ENCODE results near the gene SGTA. TPM values are rescaled to one million over a fixed set of nuclear protein-coding genes. Genes with fewer than 3 reads are reported as not detected.
"Not testable (repeated sequence)": the region's sequence is repeated elsewhere in the genome, so short reads cannot be mapped to it uniquely, and the experiment has no call there.

Gene SGTA
- total RNA-seq, 2 experiments from 2014 or later = 53.0 to 62.2 TPM

- ATAC-seq = no peak
- intact Hi-C loops (cut with DNase I, micrococcal nuclease) = no loop called here
- no peak for DNase-seq
- Mint-ChIP-seq H3K27me3 (no peaks in the 10 kb centered on the region), H3K9me3 (ENCODE audit: low read depth) (no peaks in the 10 kb centered on the region), H3K27ac (no peak overlapping the region), H3K4me1 (no peaks in the 10 kb centered on the region), H3K36me3 (ENCODE audit: low read depth) (peaks cover 42% of the 10 kb centered on the region), H3K4me3 (no peak overlapping the region)
- ChIA-PET POLR2A (no interaction called here), CTCF (no interaction called here)
Measured at GRCh38 chr19:2798733-2799132, 15.7 kb upstream of the SGTA start.

- intact Hi-C loops (cut with DNase I, micrococcal nuclease) = no loop called here
- ChIA-PET POLR2A (no interaction called here), CTCF (no interaction called here)
- no peak overlapping the region for H3K27ac Mint-ChIP-seq
- no peak overlapping the region for H3K4me3 Mint-ChIP-seq
- no peaks in the 10 kb centered on the region for H3K9me3 Mint-ChIP-seq (ENCODE audit: low read depth)
- ATAC-seq (no peak), DNase-seq (no peak)
- H3K36me3 Mint-ChIP-seq (ENCODE audit: low read depth) = peaks cover 46% of the 10 kb centered on the region
- no peaks in the 10 kb centered on the region for H3K4me1 Mint-ChIP-seq
- H3K27me3 Mint-ChIP-seq = no peaks in the 10 kb centered on the region
Measured at GRCh38 chr19:2798158-2798685, 15.1 kb upstream of the SGTA start.

- ChIA-PET POLR2A (no interaction called here), CTCF (no interaction called here)
- DNase-seq = no peak
- no peaks in the 10 kb centered on the region for H3K9me3 Mint-ChIP-seq (ENCODE audit: low read depth)
- no peaks in the 10 kb centered on the region for H3K27me3 Mint-ChIP-seq
- no peak overlapping the region for H3K27ac Mint-ChIP-seq
- intact Hi-C loops (cut with DNase I, micrococcal nuclease) = no loop called here
- H3K36me3 Mint-ChIP-seq (ENCODE audit: low read depth) = peaks cover 44% of the 10 kb centered on the region
- no peak for ATAC-seq
- H3K4me3 Mint-ChIP-seq = no peak overlapping the region
- H3K4me1 Mint-ChIP-seq = no peaks in the 10 kb centered on the region
Measured at GRCh38 chr19:2797280-2797679, 14.2 kb upstream of the SGTA start.

- H3K9me3 Mint-ChIP-seq (ENCODE audit: low read depth) = no peaks in the 10 kb centered on the region
- H3K4me3 Mint-ChIP-seq = no peak overlapping the region
- no peak overlapping the region for H3K27ac Mint-ChIP-seq
- DNase-seq (no peak), ATAC-seq (no peak)
- H3K27me3 Mint-ChIP-seq = no peaks in the 10 kb centered on the region
- no peaks in the 10 kb centered on the region for H3K4me1 Mint-ChIP-seq
- peaks cover 46% of the 10 kb centered on the region for H3K36me3 Mint-ChIP-seq (ENCODE audit: low read depth)
- intact Hi-C loops (cut with DNase I, micrococcal nuclease) = no loop called here
- CTCF ChIA-PET = no interaction called here
- POLR2A ChIA-PET = no interaction called here
Measured at GRCh38 chr19:2796659-2797266, 13.7 kb upstream of the SGTA start.

GRCh38 chr19:2795827-2796658, 13.0 kb upstream of the SGTA start:
- H3K9me3 Mint-ChIP-seq (ENCODE audit: low read depth) = no peaks in the 10 kb centered on the region
- ChIA-PET CTCF (no interaction called here), POLR2A (no interaction called here)
- peaks cover 43% of the 10 kb centered on the region for H3K36me3 Mint-ChIP-seq (ENCODE audit: low read depth)
- ATAC-seq = no peak
- no peak overlapping the region for H3K4me3 Mint-ChIP-seq
- DNase-seq = no peak
- no peaks in the 10 kb centered on the region for H3K27me3 Mint-ChIP-seq
- no peaks in the 10 kb centered on the region for H3K4me1 Mint-ChIP-seq
- no peak overlapping the region for H3K27ac Mint-ChIP-seq
- intact Hi-C loops (cut with DNase I, micrococcal nuclease) = no loop called here

GRCh38 chr19:2793577-2793976, 10.5 kb upstream of the SGTA start:
- Mint-ChIP-seq H3K27ac (no peak overlapping the region), H3K4me1 (peaks cover 11% of the 10 kb centered on the region), H3K4me3 (no peak overlapping the region), H3K27me3 (no peaks in the 10 kb centered on the region), H3K9me3 (ENCODE audit: low read depth) (no peaks in the 10 kb centered on the region), H3K36me3 (ENCODE audit: low read depth) (peaks cover 51% of the 10 kb centered on the region)
- ATAC-seq = no peak
- DNase-seq = no peak
- ChIA-PET CTCF (interaction anchor here (0.6 kb wide), 1 partner anchor 205 kb away, joined by 3 read pairs; no protein-coding TSS in a partner anchor), POLR2A (no interaction called here)
- intact Hi-C loops (cut with DNase I, micrococcal nuclease) = no loop called here

GRCh38 chr19:2793126-2793525, 10.1 kb upstream of the SGTA start:
- intact Hi-C loops (cut with DNase I, micrococcal nuclease) = no loop called here
- ChIA-PET POLR2A (no interaction called here), CTCF (no interaction called here)
- H3K4me3 Mint-ChIP-seq = no peak overlapping the region
- H3K9me3 Mint-ChIP-seq (ENCODE audit: low read depth) = no peaks in the 10 kb centered on the region
- H3K27ac Mint-ChIP-seq = no peak overlapping the region
- peaks cover 55% of the 10 kb centered on the region for H3K36me3 Mint-ChIP-seq (ENCODE audit: low read depth)
- DNase-seq = no peak
- no peaks in the 10 kb centered on the region for H3K27me3 Mint-ChIP-seq
- ATAC-seq = no peak
- H3K4me1 Mint-ChIP-seq = peaks cover 15% of the 10 kb centered on the region

- H3K4me3 Mint-ChIP-seq; H3K27ac Mint-ChIP-seq; ATAC-seq; DNase-seq; CTCF ChIA-PET; intact Hi-C loops (cut with DNase I, micrococcal nuclease); H3K27me3 Mint-ChIP-seq; POLR2A ChIA-PET; H3K9me3 Mint-ChIP-seq (ENCODE audit: low read depth): not testable (repeated sequence)
- peaks cover 58% of the 10 kb centered on the region for H3K36me3 Mint-ChIP-seq (ENCODE audit: low read depth)
- H3K4me1 Mint-ChIP-seq = peaks cover 17% of the 10 kb centered on the region
Measured at GRCh38 chr19:2792666-2793065, 9.6 kb upstream of the SGTA start.

- Mint-ChIP-seq H3K27me3 (no peaks in the 10 kb centered on the region), H3K27ac (no peak overlapping the region), H3K9me3 (ENCODE audit: low read depth) (no peaks in the 10 kb centered on the region), H3K4me1 (peaks cover 23% of the 10 kb centered on the region), H3K36me3 (ENCODE audit: low read depth) (peaks cover 61% of the 10 kb centered on the region), H3K4me3 (no peak overlapping the region)
- CTCF ChIA-PET = no interaction called here
- no peak for ATAC-seq
- POLR2A ChIA-PET = no interaction called here
- no peak for DNase-seq
- intact Hi-C loops (cut with DNase I, micrococcal nuclease) = no loop called here
Measured at GRCh38 chr19:2791876-2792275, 8.8 kb upstream of the SGTA start.

- DNase-seq (no peak), ATAC-seq (no peak)
- CTCF ChIA-PET = no interaction called here
- Mint-ChIP-seq H3K27ac (no peak overlapping the region), H3K9me3 (ENCODE audit: low read depth) (no peaks in the 10 kb centered on the region), H3K4me1 (peaks cover 23% of the 10 kb centered on the region), H3K4me3 (no peak overlapping the region), H3K36me3 (ENCODE audit: low read depth) (peaks cover 60% of the 10 kb centered on the region), H3K27me3 (no peaks in the 10 kb centered on the region)
- intact Hi-C loops (cut with DNase I, micrococcal nuclease) = no loop called here
- POLR2A ChIA-PET = no interaction called here
Measured at GRCh38 chr19:2791440-2791839, 8.4 kb upstream of the SGTA start.

- H3K36me3 Mint-ChIP-seq (ENCODE audit: low read depth) = peaks cover 55% of the 10 kb centered on the region
- intact Hi-C loops (cut with DNase I, micrococcal nuclease) = no loop called here
- no peak for ATAC-seq
- H3K27ac Mint-ChIP-seq = no peak overlapping the region
- ChIA-PET CTCF (no interaction called here), POLR2A (no interaction called here)
- no peaks in the 10 kb centered on the region for H3K27me3 Mint-ChIP-seq
- DNase-seq = no peak
- no peak overlapping the region for H3K4me3 Mint-ChIP-seq
- H3K9me3 Mint-ChIP-seq (ENCODE audit: low read depth) = no peaks in the 10 kb centered on the region
- peaks cover 27% of the 10 kb centered on the region for H3K4me1 Mint-ChIP-seq
Measured at GRCh38 chr19:2790557-2791271, 7.6 kb upstream of the SGTA start.

GRCh38 chr19:2790194-2790556, 7.1 kb upstream of the SGTA start:
- Mint-ChIP-seq H3K9me3 (ENCODE audit: low read depth) (no peaks in the 10 kb centered on the region), H3K4me3 (no peak overlapping the region), H3K36me3 (ENCODE audit: low read depth) (peaks cover 50% of the 10 kb centered on the region), H3K4me1 (peaks cover 27% of the 10 kb centered on the region), H3K27me3 (no peaks in the 10 kb centered on the region), H3K27ac (no peak overlapping the region)
- intact Hi-C loops (cut with DNase I, micrococcal nuclease) = no loop called here
- ChIA-PET CTCF (no interaction called here), POLR2A (no interaction called here)
- ATAC-seq (no peak), DNase-seq (no peak)

Data from activated CD4-positive, alpha-beta T cell treated with anti-CD3 and anti-CD28 coated beads for 36 hours (primary cell).